K562 (cell line): Measurements from ENCODE around the gene PTGES3L. TPM values are rescaled to one million over a fixed set of nuclear protein-coding genes. Genes with fewer than 3 reads are reported as not detected.

Experiments used
- BMI1 ChIP-seq: fragments of 150-350 bp; IDR thresholded peaks from 2 replicates; pipeline ENCODE4 v1.6.1; 2014; ENCODE audit warnings: low read length
- CREBBP ChIP-seq: IDR thresholded peaks from one replicate; pipeline ENCODE4 v1.6.1; 2012; ENCODE audit warnings: low read depth, mild to moderate bottlenecking, control low read depth, inconsistent platforms, low read length
- PPARD ChIP-seq: fragments of 250-450 bp; sonication (Bioruptor Pico); IDR thresholded peaks from 2 replicates; pipeline ENCODE4 v1.8.0; 2022; ENCODE audit warnings: inconsistent platforms, mild to moderate bottlenecking, moderate library complexity
- polyA plus RNA-seq, 8 experiments: library from polyadenylated mRNA; depleted of rRNA in 4 of 8; stranded (reverse) in 5 of 8; unstranded in 3 of 8; fragments of >200 nt; fragmentation: Nextera tagmentation in 2 of 8; fragmentation: Illumina TruSeq in 1 of 8; extraction: Ambion mirVana in 2 of 8; extraction: Trizol in 1 of 8; gene quantifications; 2 replicates each; pipeline versions ENCODE4 v1.2.1 to v1.2.3, GENCODE V29; 2011 to 2014; ENCODE audit warnings: inconsistent platforms in 1 of 8, missing spikeins in 1 of 8
- total RNA-seq, 7 experiments: library from RNA; depleted of rRNA in 6 of 7; stranded (reverse); fragments of >200 nt in 6 of 7; fragmentation: Illumina TruSeq in 2 of 7; extraction: Trizol in 2 of 7; gene quantifications; 2 replicates each; pipeline versions ENCODE4 v1.2.1 to v1.2.3, GENCODE V29; 2011 to 2021; ENCODE audit warnings: low replicate concordance in 1 of 7
- TF ChIP-seq, protein P1 (sequence below): fragments of 450-650 bp; IDR thresholded peaks from 2 replicates; pipeline ENCODE4 v1.6.1; 2016; ENCODE audit warnings: mild to moderate bottlenecking, moderate library complexity
- TF ChIP-seq, protein P2 (sequence below), 2 experiments: fragments of 450-650 bp in 1 of 2; sonication (generic) in 1 of 2; formaldehyde crosslinking in 1 of 2; IDR thresholded peaks; 2 replicates each; pipeline versions ENCODE4 v1.7.1 to v1.9.0; 2016 to 2022; ENCODE audit warnings: inconsistent platforms in 1 of 2, mild to moderate bottlenecking in 1 of 2, missing genetic modification reagents in 1 of 2

The PTGES3L gene
- total and polyA plus RNA-seq, 9 of the 15 experiments (the other 6 are each of a cell fraction or from before 2014, with no cell fraction given): 6.0 to 16.0 (median 9.6) TPM

DNA sequence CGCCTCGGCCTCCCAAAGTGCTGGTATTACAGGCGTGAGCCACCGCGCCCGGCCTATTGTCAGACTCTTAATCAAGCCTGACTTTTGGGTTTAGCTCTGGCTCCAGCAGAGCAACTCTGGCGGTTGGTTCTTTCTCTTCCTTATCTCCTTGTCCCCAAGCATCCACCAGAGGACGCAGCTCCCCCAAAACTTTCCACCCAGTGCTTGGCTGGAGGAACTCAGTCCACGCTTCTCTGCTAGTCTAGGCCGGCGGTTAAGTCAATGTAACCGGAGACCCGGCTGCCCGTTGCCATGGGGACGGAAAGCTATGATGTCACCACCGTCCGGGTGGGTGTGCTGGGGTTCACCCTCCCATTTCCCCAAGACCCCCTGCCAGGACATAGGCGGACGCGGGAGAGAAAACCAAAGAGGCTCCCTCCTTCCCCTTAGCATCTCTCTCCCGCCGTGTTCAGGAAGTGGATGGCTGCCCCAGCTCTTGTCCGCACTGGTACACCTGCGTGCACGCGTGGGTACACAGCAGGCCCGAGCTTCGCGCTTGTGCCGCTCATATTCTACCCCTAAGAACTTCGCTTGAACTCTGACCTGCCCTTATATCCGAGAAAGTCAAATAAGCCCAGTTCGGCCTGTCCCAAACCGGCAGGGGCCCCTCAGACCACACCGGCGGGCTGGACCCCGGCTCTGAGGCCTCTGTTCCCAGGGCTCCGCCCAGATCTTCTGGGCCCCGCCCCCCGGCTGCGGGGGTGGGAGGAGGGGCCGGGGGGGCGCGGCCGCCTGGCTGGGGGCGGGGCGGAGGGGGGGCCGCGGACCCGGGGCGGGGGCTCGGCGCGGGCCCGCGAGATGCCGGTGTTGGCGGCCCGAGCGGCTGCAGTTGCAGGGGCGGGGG is 44.8 kb upstream of the PTGES3L start, which contains the start of gene RND2 (continued):
- TF ChIP-seq, protein P1, sequence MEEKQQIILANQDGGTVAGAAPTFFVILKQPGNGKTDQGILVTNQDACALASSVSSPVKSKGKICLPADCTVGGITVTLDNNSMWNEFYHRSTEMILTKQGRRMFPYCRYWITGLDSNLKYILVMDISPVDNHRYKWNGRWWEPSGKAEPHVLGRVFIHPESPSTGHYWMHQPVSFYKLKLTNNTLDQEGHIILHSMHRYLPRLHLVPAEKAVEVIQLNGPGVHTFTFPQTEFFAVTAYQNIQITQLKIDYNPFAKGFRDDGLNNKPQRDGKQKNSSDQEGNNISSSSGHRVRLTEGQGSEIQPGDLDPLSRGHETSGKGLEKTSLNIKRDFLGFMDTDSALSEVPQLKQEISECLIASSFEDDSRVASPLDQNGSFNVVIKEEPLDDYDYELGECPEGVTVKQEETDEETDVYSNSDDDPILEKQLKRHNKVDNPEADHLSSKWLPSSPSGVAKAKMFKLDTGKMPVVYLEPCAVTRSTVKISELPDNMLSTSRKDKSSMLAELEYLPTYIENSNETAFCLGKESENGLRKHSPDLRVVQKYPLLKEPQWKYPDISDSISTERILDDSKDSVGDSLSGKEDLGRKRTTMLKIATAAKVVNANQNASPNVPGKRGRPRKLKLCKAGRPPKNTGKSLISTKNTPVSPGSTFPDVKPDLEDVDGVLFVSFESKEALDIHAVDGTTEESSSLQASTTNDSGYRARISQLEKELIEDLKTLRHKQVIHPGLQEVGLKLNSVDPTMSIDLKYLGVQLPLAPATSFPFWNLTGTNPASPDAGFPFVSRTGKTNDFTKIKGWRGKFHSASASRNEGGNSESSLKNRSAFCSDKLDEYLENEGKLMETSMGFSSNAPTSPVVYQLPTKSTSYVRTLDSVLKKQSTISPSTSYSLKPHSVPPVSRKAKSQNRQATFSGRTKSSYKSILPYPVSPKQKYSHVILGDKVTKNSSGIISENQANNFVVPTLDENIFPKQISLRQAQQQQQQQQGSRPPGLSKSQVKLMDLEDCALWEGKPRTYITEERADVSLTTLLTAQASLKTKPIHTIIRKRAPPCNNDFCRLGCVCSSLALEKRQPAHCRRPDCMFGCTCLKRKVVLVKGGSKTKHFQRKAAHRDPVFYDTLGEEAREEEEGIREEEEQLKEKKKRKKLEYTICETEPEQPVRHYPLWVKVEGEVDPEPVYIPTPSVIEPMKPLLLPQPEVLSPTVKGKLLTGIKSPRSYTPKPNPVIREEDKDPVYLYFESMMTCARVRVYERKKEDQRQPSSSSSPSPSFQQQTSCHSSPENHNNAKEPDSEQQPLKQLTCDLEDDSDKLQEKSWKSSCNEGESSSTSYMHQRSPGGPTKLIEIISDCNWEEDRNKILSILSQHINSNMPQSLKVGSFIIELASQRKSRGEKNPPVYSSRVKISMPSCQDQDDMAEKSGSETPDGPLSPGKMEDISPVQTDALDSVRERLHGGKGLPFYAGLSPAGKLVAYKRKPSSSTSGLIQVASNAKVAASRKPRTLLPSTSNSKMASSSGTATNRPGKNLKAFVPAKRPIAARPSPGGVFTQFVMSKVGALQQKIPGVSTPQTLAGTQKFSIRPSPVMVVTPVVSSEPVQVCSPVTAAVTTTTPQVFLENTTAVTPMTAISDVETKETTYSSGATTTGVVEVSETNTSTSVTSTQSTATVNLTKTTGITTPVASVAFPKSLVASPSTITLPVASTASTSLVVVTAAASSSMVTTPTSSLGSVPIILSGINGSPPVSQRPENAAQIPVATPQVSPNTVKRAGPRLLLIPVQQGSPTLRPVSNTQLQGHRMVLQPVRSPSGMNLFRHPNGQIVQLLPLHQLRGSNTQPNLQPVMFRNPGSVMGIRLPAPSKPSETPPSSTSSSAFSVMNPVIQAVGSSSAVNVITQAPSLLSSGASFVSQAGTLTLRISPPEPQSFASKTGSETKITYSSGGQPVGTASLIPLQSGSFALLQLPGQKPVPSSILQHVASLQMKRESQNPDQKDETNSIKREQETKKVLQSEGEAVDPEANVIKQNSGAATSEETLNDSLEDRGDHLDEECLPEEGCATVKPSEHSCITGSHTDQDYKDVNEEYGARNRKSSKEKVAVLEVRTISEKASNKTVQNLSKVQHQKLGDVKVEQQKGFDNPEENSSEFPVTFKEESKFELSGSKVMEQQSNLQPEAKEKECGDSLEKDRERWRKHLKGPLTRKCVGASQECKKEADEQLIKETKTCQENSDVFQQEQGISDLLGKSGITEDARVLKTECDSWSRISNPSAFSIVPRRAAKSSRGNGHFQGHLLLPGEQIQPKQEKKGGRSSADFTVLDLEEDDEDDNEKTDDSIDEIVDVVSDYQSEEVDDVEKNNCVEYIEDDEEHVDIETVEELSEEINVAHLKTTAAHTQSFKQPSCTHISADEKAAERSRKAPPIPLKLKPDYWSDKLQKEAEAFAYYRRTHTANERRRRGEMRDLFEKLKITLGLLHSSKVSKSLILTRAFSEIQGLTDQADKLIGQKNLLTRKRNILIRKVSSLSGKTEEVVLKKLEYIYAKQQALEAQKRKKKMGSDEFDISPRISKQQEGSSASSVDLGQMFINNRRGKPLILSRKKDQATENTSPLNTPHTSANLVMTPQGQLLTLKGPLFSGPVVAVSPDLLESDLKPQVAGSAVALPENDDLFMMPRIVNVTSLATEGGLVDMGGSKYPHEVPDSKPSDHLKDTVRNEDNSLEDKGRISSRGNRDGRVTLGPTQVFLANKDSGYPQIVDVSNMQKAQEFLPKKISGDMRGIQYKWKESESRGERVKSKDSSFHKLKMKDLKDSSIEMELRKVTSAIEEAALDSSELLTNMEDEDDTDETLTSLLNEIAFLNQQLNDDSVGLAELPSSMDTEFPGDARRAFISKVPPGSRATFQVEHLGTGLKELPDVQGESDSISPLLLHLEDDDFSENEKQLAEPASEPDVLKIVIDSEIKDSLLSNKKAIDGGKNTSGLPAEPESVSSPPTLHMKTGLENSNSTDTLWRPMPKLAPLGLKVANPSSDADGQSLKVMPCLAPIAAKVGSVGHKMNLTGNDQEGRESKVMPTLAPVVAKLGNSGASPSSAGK: peak; percentile 42
- TF ChIP-seq CREBBP: no peak
- no peak for TF ChIP-seq PPARD
- TF ChIP-seq, protein P2, sequence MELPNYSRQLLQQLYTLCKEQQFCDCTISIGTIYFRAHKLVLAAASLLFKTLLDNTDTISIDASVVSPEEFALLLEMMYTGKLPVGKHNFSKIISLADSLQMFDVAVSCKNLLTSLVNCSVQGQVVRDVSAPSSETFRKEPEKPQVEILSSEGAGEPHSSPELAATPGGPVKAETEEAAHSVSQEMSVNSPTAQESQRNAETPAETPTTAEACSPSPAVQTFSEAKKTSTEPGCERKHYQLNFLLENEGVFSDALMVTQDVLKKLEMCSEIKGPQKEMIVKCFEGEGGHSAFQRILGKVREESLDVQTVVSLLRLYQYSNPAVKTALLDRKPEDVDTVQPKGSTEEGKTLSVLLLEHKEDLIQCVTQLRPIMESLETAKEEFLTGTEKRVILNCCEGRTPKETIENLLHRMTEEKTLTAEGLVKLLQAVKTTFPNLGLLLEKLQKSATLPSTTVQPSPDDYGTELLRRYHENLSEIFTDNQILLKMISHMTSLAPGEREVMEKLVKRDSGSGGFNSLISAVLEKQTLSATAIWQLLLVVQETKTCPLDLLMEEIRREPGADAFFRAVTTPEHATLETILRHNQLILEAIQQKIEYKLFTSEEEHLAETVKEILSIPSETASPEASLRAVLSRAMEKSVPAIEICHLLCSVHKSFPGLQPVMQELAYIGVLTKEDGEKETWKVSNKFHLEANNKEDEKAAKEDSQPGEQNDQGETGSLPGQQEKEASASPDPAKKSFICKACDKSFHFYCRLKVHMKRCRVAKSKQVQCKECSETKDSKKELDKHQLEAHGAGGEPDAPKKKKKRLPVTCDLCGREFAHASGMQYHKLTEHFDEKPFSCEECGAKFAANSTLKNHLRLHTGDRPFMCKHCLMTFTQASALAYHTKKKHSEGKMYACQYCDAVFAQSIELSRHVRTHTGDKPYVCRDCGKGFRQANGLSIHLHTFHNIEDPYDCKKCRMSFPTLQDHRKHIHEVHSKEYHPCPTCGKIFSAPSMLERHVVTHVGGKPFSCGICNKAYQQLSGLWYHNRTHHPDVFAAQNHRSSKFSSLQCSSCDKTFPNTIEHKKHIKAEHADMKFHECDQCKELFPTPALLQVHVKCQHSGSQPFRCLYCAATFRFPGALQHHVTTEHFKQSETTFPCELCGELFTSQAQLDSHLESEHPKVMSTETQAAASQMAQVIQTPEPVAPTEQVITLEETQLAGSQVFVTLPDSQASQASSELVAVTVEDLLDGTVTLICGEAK (IDR thresholded peaks at IDR 0.05): 0 out of 2 replicates have a peak, but pooled peaks have one; percentile 26
- TF ChIP-seq, protein P2 (CRISPR knock-in tag; IDR thresholded peaks at IDR 0.05): no peak
- peak; percentile 93 for TF ChIP-seq BMI1
